Gastrocnemius medialis (tissue), 4 donors: ENCODE results near the gene TENM3.

ENCODE experiments used
- POLR2A ChIP-seq, 2 donors: fragments of 450-650 bp; IDR thresholded peaks; one replicate each; pipeline ENCODE4 v1.6.1; 2017; ENCODE audit warnings: antibody characterized with exemption in 2 of 2, mild to moderate bottlenecking in 2 of 2, moderate library complexity in 2 of 2
- TF ChIP-seq, protein P1 (sequence below), 5 experiments: fragments of 450-650 bp in 3 of 5; fragments of 200-600 bp in 2 of 5; sonication (generic) in 2 of 5; IDR thresholded peaks in 4 of 5; conservative IDR thresholded peaks in 1 of 5; 1 replicate in 4 of 5; 2 replicates in 1 of 5; pipeline ENCODE4 v1.5.1; 2016 to 2019; ENCODE audit warnings: antibody characterized with exemption in 5 of 5, mild to moderate bottlenecking in 3 of 5, moderate library complexity in 3 of 5

DNA sequence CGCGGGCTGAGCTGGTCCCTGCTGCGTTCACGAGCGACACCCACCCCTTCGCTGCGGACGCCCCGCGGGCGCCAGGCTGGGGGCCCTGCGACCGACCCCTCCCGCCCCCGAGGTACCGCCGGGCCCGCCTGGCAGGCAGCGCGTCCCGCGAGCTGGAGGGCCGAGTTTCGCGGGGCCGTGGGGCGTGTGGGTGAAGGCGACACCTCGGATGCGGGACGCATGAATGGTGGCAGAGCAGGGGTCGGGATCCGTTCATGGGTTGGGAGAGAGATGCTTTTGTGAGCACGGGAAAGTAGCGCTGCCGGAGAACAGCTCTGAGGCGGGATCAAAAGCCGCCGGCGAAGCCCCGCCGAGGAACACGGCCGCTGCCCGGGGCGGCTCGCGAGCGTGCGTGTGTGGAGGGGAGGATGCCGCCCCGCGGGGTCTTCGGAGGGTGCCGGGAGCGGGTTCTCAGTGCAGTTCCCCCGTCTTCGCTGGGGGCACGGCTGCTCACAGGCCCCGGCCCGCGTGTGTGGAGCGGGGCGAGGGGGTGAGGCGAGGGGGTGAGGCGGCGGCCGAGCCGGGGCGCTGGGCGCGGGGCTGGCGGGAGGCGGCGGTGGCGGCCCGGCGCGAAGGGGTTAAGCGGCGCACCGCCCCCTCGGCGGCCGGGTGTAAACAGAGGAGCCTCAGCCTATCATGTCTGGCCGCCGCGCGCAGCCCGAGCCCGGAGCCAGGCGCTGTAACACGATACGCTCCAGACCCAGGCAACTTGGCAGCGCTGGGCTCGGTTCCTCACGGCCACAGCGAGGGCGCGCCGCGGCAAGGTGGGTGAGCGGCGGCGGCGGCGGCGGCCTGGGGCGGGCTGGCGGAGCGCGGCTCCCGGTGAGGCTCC is 205.3 kb downstream of the TENM3 start:
- TF ChIP-seq, protein P1, sequence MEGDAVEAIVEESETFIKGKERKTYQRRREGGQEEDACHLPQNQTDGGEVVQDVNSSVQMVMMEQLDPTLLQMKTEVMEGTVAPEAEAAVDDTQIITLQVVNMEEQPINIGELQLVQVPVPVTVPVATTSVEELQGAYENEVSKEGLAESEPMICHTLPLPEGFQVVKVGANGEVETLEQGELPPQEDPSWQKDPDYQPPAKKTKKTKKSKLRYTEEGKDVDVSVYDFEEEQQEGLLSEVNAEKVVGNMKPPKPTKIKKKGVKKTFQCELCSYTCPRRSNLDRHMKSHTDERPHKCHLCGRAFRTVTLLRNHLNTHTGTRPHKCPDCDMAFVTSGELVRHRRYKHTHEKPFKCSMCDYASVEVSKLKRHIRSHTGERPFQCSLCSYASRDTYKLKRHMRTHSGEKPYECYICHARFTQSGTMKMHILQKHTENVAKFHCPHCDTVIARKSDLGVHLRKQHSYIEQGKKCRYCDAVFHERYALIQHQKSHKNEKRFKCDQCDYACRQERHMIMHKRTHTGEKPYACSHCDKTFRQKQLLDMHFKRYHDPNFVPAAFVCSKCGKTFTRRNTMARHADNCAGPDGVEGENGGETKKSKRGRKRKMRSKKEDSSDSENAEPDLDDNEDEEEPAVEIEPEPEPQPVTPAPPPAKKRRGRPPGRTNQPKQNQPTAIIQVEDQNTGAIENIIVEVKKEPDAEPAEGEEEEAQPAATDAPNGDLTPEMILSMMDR (IDR thresholded peaks at IDR 0.05 in 4 of 5, conservative IDR thresholded peaks at IDR 0.05 in 1 of 5): no peak
- peak; percentile 64 to 69 for TF ChIP-seq POLR2A (IDR thresholded peaks at IDR 0.05)
